Activated T-cell treated with anti-CD3 and anti-CD28 coated beads for 24 hours (primary cell): ENCODE measurements around the gene FRY.

Experiments
- DNase-seq: peaks from one replicate; pipeline ENCODE4 v3.0.0-alpha.2; 2020; ENCODE audit warnings: low read depth

FRY gene

GRCh38 chr13:32259116-32259515 is 227.5 kb downstream of the FRY start:
- DNase-seq = no peak

- DNase-seq = no peak
Observed at GRCh38 chr13:32261567-32261966, 230.0 kb downstream of the FRY start.

- no peak for DNase-seq
Observed at GRCh38 chr13:32262165-32262564, 230.6 kb downstream of the FRY start.

GRCh38 chr13:32262619-32263018 is 231.0 kb downstream of the FRY start:
- DNase-seq = no peak

GRCh38 chr13:32264407-32264806 is 232.8 kb downstream of the FRY start:
- DNase-seq = no peak

- no peak for DNase-seq
Observed at GRCh38 chr13:32265726-32266125, 234.2 kb downstream of the FRY start.

- no peak for DNase-seq
Observed at GRCh38 chr13:32266130-32266529, 234.6 kb downstream of the FRY start.

GRCh38 chr13:32267836-32268439 is 236.4 kb downstream of the FRY start:
- peak; percentile 24 for DNase-seq

GRCh38 chr13:32272021-32272683 is 240.6 kb downstream of the FRY start:
- no peak for DNase-seq

- no peak for DNase-seq
Observed at GRCh38 chr13:32277839-32278238, 246.3 kb downstream of the FRY start.

- no peak for DNase-seq
Observed at GRCh38 chr13:32278426-32278825, 246.9 kb downstream of the FRY start.

- no peak for DNase-seq
Observed at GRCh38 chr13:32281096-32281495, 249.5 kb downstream of the FRY start.

- DNase-seq = no peak
Observed at GRCh38 chr13:32282096-32282711, 250.6 kb downstream of the FRY start.

- no peak for DNase-seq
Observed at GRCh38 chr13:32284927-32285632, 253.5 kb downstream of the FRY start.

- DNase-seq = no peak
Observed at GRCh38 chr13:32285633-32285965, 254.0 kb downstream of the FRY start.

- no peak for DNase-seq
Observed at GRCh38 chr13:32297206-32297605, 265.6 kb downstream of the FRY start.

- no peak for DNase-seq
Observed at GRCh38 chr13:32298695-32299094, 267.1 kb downstream of the FRY start.

- DNase-seq = no peak
Observed at GRCh38 chr13:32299893-32300292, 268.3 kb downstream of the FRY start.

GRCh38 chr13:32300406-32300805 is 268.8 kb downstream of the FRY start:
- DNase-seq = no peak

- no peak for DNase-seq
Observed at GRCh38 chr13:32300920-32301319, 269.3 kb downstream of the FRY start.

GRCh38 chr13:32302461-32302860 is 270.9 kb downstream of the FRY start:
- DNase-seq = no peak

- no peak for DNase-seq
Observed at GRCh38 chr13:32305646-32306045, 274.1 kb downstream of the FRY start.
